K562 (cell line): ENCODE measurements around the gene PATJ.

Experiments used
- POLR2A ChIP-seq: fragments of 450-650 bp; conservative IDR thresholded peaks from 2 replicates; pipeline ENCODE4 v1.6.1; 2016
- SAFB2 ChIP-seq: fragments of 200-400 bp; formaldehyde crosslinking; IDR thresholded peaks from 2 replicates; pipeline ENCODE4 v1.6.1; 2018; ENCODE audit warnings: borderline replicate concordance, low read length, low read depth, moderate library complexity; ENCODE audit not compliant: severe bottlenecking
- ZBTB8A ChIP-seq: fragments of 450-650 bp; IDR thresholded peaks from 2 replicates; pipeline ENCODE4 v1.6.1; 2018; ENCODE audit warnings: mild to moderate bottlenecking, moderate library complexity; ENCODE audit not compliant: partially characterized antibody
- ZNF224 ChIP-seq: sonication (generic); formaldehyde crosslinking; IDR thresholded peaks from 2 replicates; pipeline ENCODE4 v1.8.0; 2022; ENCODE audit warnings: mild to moderate bottlenecking, missing genetic modification reagents

- no peak for TF ChIP-seq SAFB2
- TF ChIP-seq POLR2A: no peak
- TF ChIP-seq ZNF224: no peak
- TF ChIP-seq ZBTB8A: no peak
These were observed 65.4 kb downstream of the PATJ start for GRCh38 chr1:61807606-61808140.
